Glutamatergic neuron (in vitro differentiated cells): Measurements from ENCODE around the gene MAN2A2. TPM values are rescaled to one million over a fixed set of nuclear protein-coding genes. Genes with fewer than 3 reads are reported as not detected.
A peak's percentile ranks its signal among the peaks of the same experiment; 100 is the strongest.
"Not testable (repeated sequence)": the region's sequence is repeated elsewhere in the genome, so short reads cannot be mapped to it uniquely, and the experiment has no call there.

ENCODE experiments used
- DNase-seq: peaks from one replicate; pipeline ENCODE4 v3.0.0; 2022
- H3K27ac Mint-ChIP-seq: one replicate; pipeline ENCODE4 v1.8.0; 2020; ENCODE audit warnings: mild to moderate bottlenecking, mixed read lengths, inconsistent platforms; ENCODE audit not compliant: unreplicated experiment
- H3K27me3 Mint-ChIP-seq: one replicate; pipeline ENCODE4 v1.8.0; 2020; ENCODE audit warnings: mild to moderate bottlenecking, moderate library complexity, mixed read lengths, inconsistent platforms; ENCODE audit not compliant: unreplicated experiment
- H3K36me3 Mint-ChIP-seq: one replicate; pipeline ENCODE4 v1.8.0; 2020; ENCODE audit warnings: mild to moderate bottlenecking, mixed read lengths, inconsistent platforms; ENCODE audit not compliant: unreplicated experiment
- H3K4me1 Mint-ChIP-seq: one replicate; pipeline ENCODE4 v1.8.0; 2020; ENCODE audit warnings: mild to moderate bottlenecking, low read depth, mixed read lengths, inconsistent platforms; ENCODE audit not compliant: unreplicated experiment
- H3K4me3 Mint-ChIP-seq: one replicate; pipeline ENCODE4 v1.8.0; 2020; ENCODE audit warnings: mild to moderate bottlenecking, mixed read lengths, inconsistent platforms; ENCODE audit not compliant: unreplicated experiment
- H3K9me3 Mint-ChIP-seq: one replicate; pipeline ENCODE4 v1.8.0; 2020; ENCODE audit warnings: mild to moderate bottlenecking, moderate library complexity, mixed read lengths, inconsistent platforms; ENCODE audit not compliant: unreplicated experiment
- CTCF ChIP-seq: fragments of 200-600 bp; sonication (generic); IDR thresholded peaks from one replicate; pipeline ENCODE4 v1.5.0; 2021; ENCODE audit not compliant: partially characterized antibody, unreplicated experiment
- total RNA-seq: library from RNA; stranded (reverse); fragmentation: NEBNext Ultra II Directional; extraction: Animal tissue kit (Norgen Biotek cat#: 25700); gene quantifications from one replicate; pipeline ENCODE4 v1.2.1, GENCODE V29; 2021; ENCODE audit not compliant: unreplicated experiment

Gene MAN2A2
- total RNA-seq, 1 donor from 2014 or later, result 81.8 TPM

DNA sequence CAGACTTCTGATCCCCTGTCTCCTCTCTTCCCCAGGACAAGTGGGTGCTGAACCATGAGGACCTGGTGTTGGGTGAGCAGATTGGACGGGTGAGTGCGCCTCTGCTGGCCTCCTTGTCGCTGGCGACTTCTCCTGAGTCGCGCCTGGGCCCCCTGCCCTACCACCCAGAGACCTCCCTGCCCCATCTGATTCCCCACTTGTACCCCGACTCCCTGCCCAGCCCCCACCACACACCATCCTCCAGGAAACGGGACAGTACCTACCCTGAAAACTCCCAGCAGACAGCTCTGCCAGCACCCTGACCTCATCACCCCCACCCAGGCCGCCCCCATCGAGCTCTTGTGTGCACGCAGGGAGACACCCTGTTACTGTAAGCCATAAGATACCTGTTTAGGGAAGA is 11.1 kb upstream of the MAN2A2 start:
- no peak for TF ChIP-seq CTCF
- H3K9me3 Mint-ChIP-seq, result no peaks in the 10 kb centered on the region

DNA sequence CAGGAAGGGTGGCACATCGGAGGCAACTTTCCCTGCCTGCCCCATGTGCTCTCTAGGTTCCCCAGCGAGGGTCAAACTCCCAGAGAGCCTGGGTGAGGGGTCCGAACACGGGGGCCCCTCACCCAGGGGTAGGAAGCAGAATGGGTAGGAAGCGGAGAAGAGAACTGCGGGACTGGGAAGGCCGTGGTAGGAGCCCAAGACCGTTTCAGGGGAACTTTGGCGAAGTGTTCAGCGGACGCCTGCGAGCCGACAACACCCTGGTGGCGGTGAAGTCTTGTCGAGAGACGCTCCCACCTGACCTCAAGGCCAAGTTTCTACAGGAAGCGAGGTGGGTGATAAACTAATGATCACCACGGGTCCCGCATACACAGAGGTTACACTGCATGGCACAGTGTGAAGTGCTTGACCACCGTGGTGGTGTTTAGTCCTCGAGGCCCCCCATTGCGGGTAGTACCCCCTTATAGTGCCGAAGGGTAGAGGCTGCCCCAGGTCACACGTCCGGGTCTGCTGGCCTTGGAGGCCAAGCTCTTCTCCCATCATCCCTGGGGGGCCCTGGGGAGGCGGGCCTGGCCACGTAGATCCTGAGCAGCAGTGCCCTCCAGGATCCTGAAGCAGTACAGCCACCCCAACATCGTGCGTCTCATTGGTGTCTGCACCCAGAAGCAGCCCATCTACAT is 10.5 kb upstream of the MAN2A2 start:
- Mint-ChIP-seq H3K9me3 (no peaks in the 10 kb centered on the region), H3K4me3 (no peak overlapping the region), H3K36me3 (no peaks in the 10 kb centered on the region), H3K27me3 (peaks cover 5% of the 10 kb centered on the region), H3K4me1 (peaks cover 7% of the 10 kb centered on the region), H3K27ac (no peak overlapping the region)
- TF ChIP-seq CTCF, result no peak
- DNase-seq, result no peak

More for the DNA sequence above, 11.1 kb upstream of the MAN2A2 start:
- no peak overlapping the region for H3K27ac Mint-ChIP-seq
- H3K27me3 Mint-ChIP-seq, result peaks cover 5% of the 10 kb centered on the region
- H3K36me3 Mint-ChIP-seq, result no peaks in the 10 kb centered on the region
- H3K4me1 Mint-ChIP-seq, result peaks cover 9% of the 10 kb centered on the region
- DNase-seq, result no peak
- H3K4me3 Mint-ChIP-seq, result no peak overlapping the region

DNA sequence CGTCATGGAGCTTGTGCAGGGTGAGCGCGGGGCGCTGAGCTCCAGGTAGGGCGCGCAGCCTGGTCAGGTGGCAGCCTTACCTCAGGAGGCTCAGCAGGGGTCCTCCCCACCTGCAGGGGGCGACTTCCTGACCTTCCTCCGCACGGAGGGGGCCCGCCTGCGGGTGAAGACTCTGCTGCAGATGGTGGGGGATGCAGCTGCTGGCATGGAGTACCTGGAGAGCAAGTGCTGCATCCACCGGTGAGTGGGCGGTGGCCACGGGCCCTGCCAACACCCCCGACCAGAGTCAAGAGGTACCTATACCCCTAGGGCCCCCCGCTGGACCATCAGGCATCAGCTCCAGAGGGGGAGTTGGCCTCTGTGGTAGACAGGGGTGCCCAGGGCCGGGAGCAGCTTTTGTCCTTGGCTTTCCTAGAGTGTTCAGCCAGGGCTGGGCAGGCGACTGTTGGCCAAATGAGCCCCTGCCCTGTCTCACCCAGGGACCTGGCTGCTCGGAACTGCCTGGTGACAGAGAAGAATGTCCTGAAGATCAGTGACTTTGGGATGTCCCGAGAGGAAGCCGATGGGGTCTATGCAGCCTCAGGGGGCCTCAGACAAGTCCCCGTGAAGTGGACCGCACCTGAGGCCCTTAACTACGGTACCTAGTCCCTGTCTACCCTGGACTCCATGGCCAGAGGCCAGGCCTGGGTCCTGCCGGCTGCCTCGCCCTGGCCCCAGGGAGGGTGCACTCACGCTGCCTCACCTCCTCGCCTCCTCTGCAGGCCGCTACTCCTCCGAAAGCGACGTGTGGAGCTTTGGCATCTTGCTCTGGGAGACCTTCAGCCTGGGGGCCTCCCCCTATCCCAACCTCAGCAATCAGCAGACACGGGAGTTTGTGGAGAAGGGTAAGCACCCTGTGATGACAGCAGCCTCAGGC is 9.7 kb upstream of the MAN2A2 start:
- peaks cover 5% of the 10 kb centered on the region for H3K4me1 Mint-ChIP-seq
- no peaks in the 10 kb centered on the region for H3K36me3 Mint-ChIP-seq
- H3K27ac Mint-ChIP-seq, result no peak overlapping the region
- peaks cover 1% of the 10 kb centered on the region for H3K9me3 Mint-ChIP-seq
- DNase-seq, result no peak
- no peak for TF ChIP-seq CTCF
- no peak overlapping the region for H3K4me3 Mint-ChIP-seq
- H3K27me3 Mint-ChIP-seq, result peaks cover 3% of the 10 kb centered on the region

- peak; percentile 34 for TF ChIP-seq CTCF
- H3K36me3 Mint-ChIP-seq, result no peaks in the 10 kb centered on the region
- H3K4me1 Mint-ChIP-seq, result peaks cover 4% of the 10 kb centered on the region
- H3K9me3 Mint-ChIP-seq, result peaks cover 2% of the 10 kb centered on the region
- no peak overlapping the region for H3K4me3 Mint-ChIP-seq
- H3K27ac Mint-ChIP-seq, result peak overlapping the region; percentile 16
- H3K27me3 Mint-ChIP-seq, result peaks cover 2% of the 10 kb centered on the region
- DNase-seq, result peak; percentile 46
Observed at GRCh38 chr15:90895571-90896117, 7.5 kb upstream of the MAN2A2 start.

DNA sequence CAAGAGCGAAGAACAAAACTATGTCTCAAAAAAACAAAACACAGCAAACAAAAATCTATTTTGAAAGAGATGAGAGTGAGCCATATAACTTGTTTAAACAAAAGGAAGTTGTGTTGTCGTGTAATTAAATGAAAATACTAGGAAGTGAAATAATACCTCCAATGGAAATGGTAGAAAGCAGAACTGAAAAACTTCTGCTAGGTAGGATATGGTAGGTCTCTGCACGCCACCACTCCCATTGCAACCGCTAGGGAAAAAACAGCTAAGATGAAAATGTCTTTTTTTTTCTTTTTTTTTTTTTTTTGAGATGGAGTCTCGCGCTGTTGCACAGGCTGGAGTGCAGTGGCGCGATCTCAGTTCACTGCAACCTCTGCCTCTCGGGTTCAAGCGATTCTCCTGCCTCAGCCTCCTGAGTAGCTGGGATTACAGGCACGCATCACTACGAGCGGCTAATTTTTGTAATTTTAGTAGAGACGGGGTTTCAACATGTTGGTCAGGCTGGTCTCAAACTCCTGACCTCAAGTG is 5.9 kb upstream of the MAN2A2 start:
- not testable (repeated sequence) for H3K36me3 Mint-ChIP-seq

More for the DNA sequence above, 5.9 kb upstream of the MAN2A2 start:
- H3K9me3 Mint-ChIP-seq, H3K4me1 Mint-ChIP-seq, H3K27me3 Mint-ChIP-seq, H3K4me3 Mint-ChIP-seq, DNase-seq, H3K27ac Mint-ChIP-seq: not testable (repeated sequence)
